RWPE1 (cell line): Measurements from ENCODE around the gene FAM200B.

ENCODE experiments used
- CTCF ChIA-PET: fragments of 350-600 bp; sonication (Branson Sonifier 250); formaldehyde crosslinking; extraction: SDS; loops from one replicate; lab custom pipeline; 2021; lab: Yijun Ruan, JAX
- POLR2A ChIA-PET: fragments of 400-600 bp; formaldehyde crosslinking; extraction: SDS; loops from one replicate; lab custom pipeline; 2020; ENCODE audit warnings: antibody characterized with exemption; ENCODE audit not compliant: low non-redundant PET; lab: Yijun Ruan, JAX
- DNase-seq: peaks from one replicate; pipeline ENCODE4 v3.0.0; 2012; ENCODE audit warnings: low spot score
- H3K27ac ChIP-seq: fragments of 450-650 bp; 2 replicates; pipeline ENCODE4 v1.5.1; 2017
- TF ChIP-seq, protein P1 (sequence below): fragments of 450-650 bp; conservative IDR thresholded peaks from 2 replicates; pipeline ENCODE4 v1.5.1; 2017; ENCODE audit warnings: low read depth, mild to moderate bottlenecking

Gene FAM200B

DNA sequence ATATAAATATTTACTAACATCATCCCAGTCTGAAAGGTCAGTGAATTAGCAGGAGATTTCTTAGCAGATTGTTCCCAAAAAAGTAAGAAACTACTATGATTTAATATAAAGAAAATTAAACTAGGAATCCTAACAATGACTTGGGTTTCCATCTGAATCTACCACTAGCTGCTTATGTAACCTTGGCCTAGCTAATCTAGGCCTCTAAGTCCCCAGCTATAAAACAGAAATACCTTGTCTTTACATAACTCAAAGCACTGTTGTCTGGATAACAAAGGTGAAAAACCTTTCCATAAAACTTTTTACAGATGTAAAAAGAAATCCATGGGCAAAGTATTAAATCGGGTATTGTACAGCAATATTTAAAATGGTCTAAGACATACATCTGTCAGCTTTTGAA is 29.4 kb upstream of the FAM200B start:
- CTCF ChIA-PET, result interaction anchor here (0.6 to 0.9 kb wide), 2 partner anchors 26 to 304 kb away, joined by 3 read pairs; no protein-coding TSS in a partner anchor

DNA sequence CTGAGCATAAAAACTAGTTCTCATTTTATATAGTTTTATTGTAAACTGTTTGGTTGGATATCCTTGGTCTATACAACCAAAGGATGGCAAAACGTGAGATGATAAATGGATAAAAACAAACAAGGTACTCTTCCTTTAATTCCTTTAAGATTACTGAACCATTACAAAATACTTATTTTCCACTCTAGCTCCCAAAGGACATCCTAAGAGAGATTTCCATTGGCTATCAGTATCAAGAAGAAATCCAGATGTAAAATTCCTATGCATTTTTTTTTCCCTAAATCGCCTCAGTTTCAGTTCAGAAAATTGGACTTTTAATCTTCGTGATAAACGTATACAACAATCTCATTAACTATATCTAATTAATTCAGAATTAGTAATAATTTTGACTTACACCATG is 28.8 kb upstream of the FAM200B start:
- H3K27ac ChIP-seq, result no peak overlapping the region
- TF ChIP-seq, protein P1, sequence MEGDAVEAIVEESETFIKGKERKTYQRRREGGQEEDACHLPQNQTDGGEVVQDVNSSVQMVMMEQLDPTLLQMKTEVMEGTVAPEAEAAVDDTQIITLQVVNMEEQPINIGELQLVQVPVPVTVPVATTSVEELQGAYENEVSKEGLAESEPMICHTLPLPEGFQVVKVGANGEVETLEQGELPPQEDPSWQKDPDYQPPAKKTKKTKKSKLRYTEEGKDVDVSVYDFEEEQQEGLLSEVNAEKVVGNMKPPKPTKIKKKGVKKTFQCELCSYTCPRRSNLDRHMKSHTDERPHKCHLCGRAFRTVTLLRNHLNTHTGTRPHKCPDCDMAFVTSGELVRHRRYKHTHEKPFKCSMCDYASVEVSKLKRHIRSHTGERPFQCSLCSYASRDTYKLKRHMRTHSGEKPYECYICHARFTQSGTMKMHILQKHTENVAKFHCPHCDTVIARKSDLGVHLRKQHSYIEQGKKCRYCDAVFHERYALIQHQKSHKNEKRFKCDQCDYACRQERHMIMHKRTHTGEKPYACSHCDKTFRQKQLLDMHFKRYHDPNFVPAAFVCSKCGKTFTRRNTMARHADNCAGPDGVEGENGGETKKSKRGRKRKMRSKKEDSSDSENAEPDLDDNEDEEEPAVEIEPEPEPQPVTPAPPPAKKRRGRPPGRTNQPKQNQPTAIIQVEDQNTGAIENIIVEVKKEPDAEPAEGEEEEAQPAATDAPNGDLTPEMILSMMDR, result no peak
- ChIA-PET POLR2A (no interaction called here), CTCF (no interaction called here)
- no peak for DNase-seq

More for the DNA sequence above, 29.4 kb upstream of the FAM200B start:
- no peak overlapping the region for H3K27ac ChIP-seq
- POLR2A ChIA-PET, result no interaction called here
- TF ChIP-seq, protein P1, result no peak
- no peak for DNase-seq

DNA sequence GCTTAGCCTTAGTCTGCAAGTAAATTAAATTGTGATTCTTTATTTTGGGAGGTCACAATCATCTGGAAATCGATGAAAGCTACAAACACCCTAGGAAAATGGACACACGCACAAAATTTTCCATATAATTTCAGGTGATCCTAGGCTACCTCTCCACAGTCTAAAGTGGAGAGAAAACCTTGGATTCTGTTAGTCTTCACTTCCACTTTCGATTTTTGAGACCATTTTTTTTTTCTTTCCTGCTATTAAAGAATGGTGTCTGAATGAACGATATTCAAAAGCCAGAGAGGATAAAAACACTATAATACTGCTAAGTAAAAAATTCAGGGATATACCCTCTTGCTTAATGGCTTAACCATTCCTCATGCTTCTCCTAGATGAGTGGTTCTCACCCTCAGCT is 28.2 kb upstream of the FAM200B start:
- POLR2A ChIA-PET, result no interaction called here
- TF ChIP-seq, protein P1, result no peak
- H3K27ac ChIP-seq, result no peak overlapping the region
- CTCF ChIA-PET, result interaction anchor here (0.5 kb wide), 1 partner anchor 1387 kb away, joined by 3 read pairs; no protein-coding TSS in a partner anchor
- DNase-seq, result no peak

DNA sequence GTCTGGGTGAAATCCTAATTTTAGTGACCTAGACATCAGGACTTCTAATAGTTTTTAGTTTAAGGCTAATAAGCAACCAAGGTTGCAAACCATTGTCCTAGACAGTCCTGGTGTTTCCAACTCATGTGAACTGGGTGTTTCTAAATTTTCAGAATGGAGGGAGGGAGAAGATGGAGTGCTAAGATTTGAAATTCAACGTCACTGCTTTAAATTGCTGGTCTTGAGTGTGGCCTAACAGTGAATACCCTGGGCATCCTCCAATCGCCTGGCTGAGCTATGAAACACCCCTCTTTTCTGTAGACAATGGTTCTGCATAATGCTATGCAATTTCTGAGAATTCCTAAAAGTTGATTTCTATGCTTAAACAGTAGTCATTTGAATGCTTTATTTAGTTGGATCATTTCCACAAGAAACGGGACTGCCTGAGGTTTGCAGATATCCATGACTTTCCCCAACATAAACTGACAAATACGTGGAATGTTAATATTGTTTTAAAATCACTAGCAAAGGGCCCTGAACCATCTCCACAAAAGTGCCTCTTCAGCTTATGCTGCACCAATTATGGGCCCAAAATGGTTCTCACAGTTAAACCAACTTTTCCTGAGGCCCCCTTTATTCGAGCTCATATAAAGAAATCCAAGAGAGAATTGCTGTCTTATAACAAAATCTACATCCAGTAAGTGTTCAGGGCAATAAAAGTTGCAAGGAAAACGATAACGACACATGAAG is 27.6 kb upstream of the FAM200B start:
- POLR2A ChIA-PET, result no interaction called here
- TF ChIP-seq, protein P1, result no peak
- peak; percentile 42 for DNase-seq
- peak overlapping the region; percentile 93 for H3K27ac ChIP-seq
- CTCF ChIA-PET, result interaction anchor here (0.5 kb wide), 1 partner anchor 1388 kb away, joined by 3 read pairs; no protein-coding TSS in a partner anchor

DNA sequence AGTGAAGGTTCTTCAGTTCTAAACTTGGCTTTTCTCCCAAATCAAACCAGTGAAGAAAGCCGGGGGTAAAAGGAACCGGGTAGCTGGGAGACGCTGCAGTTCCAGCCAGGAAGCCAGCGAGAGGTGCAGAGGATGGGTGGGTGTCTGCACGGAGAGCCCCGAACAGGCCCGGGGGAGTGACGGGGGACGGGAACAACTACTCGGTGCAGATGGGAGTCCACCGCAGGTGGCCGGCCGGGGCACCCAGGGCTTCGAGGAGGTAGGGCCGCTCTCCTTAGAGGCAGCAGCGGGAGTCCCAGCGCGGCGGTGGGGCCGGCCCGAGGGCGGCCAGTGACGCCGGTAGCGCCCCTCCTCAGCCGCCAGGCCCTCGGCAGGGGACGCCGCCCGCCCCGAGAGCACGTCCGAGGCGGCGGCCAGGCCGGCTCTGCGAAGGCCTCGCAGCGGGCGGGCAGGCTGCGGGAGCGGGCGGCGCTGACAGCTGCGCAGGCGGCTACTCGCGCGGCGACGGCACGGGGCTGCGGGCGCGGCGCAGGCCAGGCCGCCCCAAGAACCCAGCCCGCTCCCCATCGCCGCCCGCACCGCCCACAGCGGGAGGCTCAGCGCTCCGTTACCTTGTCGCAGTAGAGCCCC is 26.9 kb upstream of the FAM200B start:
- POLR2A ChIA-PET, result no interaction called here
- peak overlapping the region; percentile 93 for H3K27ac ChIP-seq
- TF ChIP-seq, protein P1, result no peak
- CTCF ChIA-PET, result no interaction called here
- peak; percentile 31 for DNase-seq

DNA sequence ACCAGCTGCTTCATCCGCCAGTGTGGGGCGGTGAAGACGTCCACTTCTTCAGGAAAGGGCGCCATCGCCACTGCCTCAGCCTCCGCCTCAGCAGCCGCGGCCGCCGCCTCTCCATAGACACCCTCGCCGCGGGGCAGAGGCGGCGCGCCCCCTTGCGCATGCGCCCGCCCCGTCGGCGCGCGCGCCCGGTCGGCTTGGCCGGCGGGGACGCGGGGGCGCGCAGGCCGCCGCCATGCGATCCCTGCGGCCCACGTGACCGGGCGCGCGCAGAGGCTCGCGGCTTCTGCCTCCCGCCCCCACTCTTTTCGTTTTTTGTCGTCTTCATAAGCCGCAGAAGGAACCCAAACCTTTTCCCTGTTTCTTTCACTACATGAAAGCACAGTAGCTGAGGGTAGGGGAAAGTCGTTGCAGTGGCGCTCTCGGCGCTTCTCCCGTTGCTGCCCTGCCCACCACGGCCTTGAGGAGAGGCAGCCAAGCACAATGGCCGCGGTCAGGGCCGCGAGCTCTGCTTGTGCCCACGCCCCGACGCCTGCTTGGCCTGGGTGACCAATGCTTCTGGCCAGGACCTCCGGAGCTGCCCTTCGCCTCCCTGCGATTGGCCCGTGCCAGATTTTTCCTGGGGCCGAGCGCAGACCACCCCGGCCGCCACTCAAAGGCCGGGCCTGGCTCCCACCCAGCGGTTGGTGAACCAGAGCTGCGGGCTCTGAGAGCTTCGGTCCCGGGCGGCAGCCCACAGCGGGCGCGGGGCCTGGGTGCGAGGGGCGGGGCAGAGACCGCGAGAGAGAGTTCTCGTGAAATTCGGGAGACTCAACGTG is 26.2 kb upstream of the FAM200B start, which contains the start of gene FBXL5:
TSS of gene FBXL5 (minus strand) at position 135 of the 815 bp plus-strand sequence. CDS start at position 65, 70 bp downstream.
- H3K27ac ChIP-seq, result peak within 1 kb of the TSS; percentile 93
- DNase-seq, result peak; percentile 82
- TF ChIP-seq, protein P1, result no peak
- POLR2A ChIA-PET, result no interaction called here
- CTCF ChIA-PET, result interaction anchor here (0.8 kb wide), 1 partner anchor 27 kb away, joined by 5 read pairs; no protein-coding TSS in a partner anchor
